ENCODE results near the gene CFAP74. TPM values are rescaled to one million over a fixed set of nuclear protein-coding genes. Genes with fewer than 3 reads are reported as not detected.

Gene CFAP74
- total and polyA plus RNA-seq, 2 donors (not counting 3 experiments of a cell fraction or from before 2014, with no cell fraction given) = not detected

- Histone ChIP-seq H2AFZ (ENCODE audit: low read depth, low read length) (no peak overlapping the region), H4K20me1 (replicated peaks; ENCODE audit: control insufficient read depth, extremely low read depth, insufficient read depth, low read length) (no peaks in the 10 kb centered on the region), H3K9me1 (replicated peaks; ENCODE audit: control insufficient read depth, extremely low read depth, insufficient read depth, low read length) (no peaks in the 10 kb centered on the region), H3K4me1 (ENCODE audit: control insufficient read depth, extremely low read depth, insufficient read depth, low read length) (no peaks in the 10 kb centered on the region), H3K4me2 (ENCODE audit: insufficient read depth, low read length) (no peak overlapping the region), H3K27ac (ENCODE audit: insufficient read depth, low read depth, low read length) (no peak overlapping the region), H3K9me3 (replicated peaks; ENCODE audit: control insufficient read depth, insufficient read depth, low read length) (no peaks in the 10 kb centered on the region), H3K79me2 (ENCODE audit: control insufficient read depth, insufficient read depth, low read length) (no peaks in the 10 kb centered on the region), H3K9ac (replicated peaks; ENCODE audit: extremely low read depth, insufficient read depth, low read length) (no peak overlapping the region), H3K36me3 (ENCODE audit: control insufficient read depth in 2 of 2, extremely low read depth in 1 of 2, insufficient read depth in 2 of 2, low read length in 2 of 2) (no peaks in the 10 kb centered on the region), H3K27me3 (ENCODE audit: control insufficient read depth in 2 of 2, insufficient read depth in 2 of 2, low read length in 2 of 2) (no peaks in the 10 kb centered on the region), H3K4me3 (replicated peaks in 1 of 3; ENCODE audit: insufficient read depth in 1 of 3, low read depth in 1 of 3, low read length in 3 of 3) (no peak overlapping the region)
- CTCF ChIA-PET = no interaction called here
- dilution Hi-C loops (cut with MboI; ENCODE audit: extremely low pct_ligation_motif_present, low sequenced_read_pairs) (no loop called here), intact Hi-C loops (cut with micrococcal nuclease) (no loop called here)
- TF ChIP-seq MYC (IDR thresholded peaks at IDR 0.05; ENCODE audit: low read depth, low read length) (no peak), FOS (IDR thresholded peaks at IDR 0.05; ENCODE audit: borderline replicate concordance, insufficient read depth, low read length) (no peak), JUN (IDR thresholded peaks at IDR 0.05; ENCODE audit: borderline replicate concordance, insufficient read depth, insufficient read length, low read depth) (no peak), POLR2A (IDR thresholded peaks at IDR 0.05; ENCODE audit: low read depth, low read length) (no peak), POLR2AphosphoS5 (IDR thresholded peaks at IDR 0.05; ENCODE audit: insufficient read depth, low read depth, low read length) (no peak), EZH2 (IDR thresholded peaks at IDR 0.05; ENCODE audit: borderline replicate concordance, low read depth, low read length, severe bottlenecking) (no peak), GATA2 (IDR thresholded peaks at IDR 0.05; ENCODE audit: insufficient read depth, insufficient read length, low read depth, low read length) (no peak), CTCF (IDR thresholded peaks at IDR 0.05; ENCODE audit: extremely low read depth in 1 of 2, insufficient read depth in 1 of 2, low read depth in 1 of 2, low read length in 2 of 2) (no peak)
- TF ChIP-seq, protein P1, sequence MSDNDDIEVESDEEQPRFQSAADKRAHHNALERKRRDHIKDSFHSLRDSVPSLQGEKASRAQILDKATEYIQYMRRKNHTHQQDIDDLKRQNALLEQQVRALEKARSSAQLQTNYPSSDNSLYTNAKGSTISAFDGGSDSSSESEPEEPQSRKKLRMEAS (IDR thresholded peaks at IDR 0.05; ENCODE audit: insufficient read depth, insufficient read length) = no peak
- no peak for FAIRE-seq
- POLR2A ChIA-PET = no interaction called here
- no TSS peak for BruUV-seq (replicated peaks)
- no peak for DNase-seq (ENCODE audit: low read depth, low spot score)
These were observed 15.3 kb downstream of the CFAP74 start for GRCh38 chr1:1988061-1988945.

Measured in endothelial cell of umbilical vein (primary cell).